ENCODE results near the gene CLIC4. TPM values are rescaled to one million over a fixed set of nuclear protein-coding genes. Genes with fewer than 3 reads are reported as not detected.

The CLIC4 gene
- total and polyA plus RNA-seq, 11 donors, result 111 to 917 (median 387) TPM

DNA sequence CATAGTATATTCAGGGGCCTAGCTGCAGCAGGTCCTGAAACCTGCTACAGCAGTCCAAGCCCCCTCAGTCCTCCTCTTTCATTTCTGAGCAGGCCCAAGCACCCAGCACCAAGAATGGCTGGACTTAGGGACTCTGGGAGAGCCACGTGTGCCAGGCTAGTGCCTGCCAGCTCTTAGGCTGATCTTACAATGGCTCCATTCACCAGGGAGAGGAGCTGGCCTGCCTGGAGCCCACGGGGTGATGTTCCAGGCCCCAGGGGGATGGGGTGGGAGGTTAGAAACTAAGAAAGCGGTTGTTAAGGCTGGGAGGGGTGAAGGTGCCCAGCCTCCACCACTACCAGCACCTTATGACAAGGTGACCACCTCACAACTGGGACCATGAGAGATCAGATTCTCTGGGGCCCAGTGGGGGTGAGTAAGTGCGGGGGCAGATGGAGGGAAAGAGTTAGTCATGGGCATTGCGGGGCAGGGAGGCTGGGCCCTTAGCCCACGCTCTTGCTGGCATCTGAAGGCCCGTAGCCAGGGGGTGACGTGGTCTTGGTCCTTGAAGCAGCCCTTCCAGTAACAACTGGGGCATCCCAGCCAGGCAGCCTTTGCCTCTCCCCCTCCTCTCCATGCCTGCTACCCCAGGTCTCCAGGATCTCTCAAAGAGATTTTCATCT, 30.3 kb upstream of the CLIC4 start:
- H3K27ac ChIP-seq, result peak overlapping the region in 1 of 12 donors; percentile 17
- no peaks in the 10 kb centered on the region for H3K36me3 ChIP-seq
- DNase-seq, result no peak
- peaks cover 0 to 41% (median 16%) of the 10 kb centered on the region in 12 donors for H3K4me1 ChIP-seq
- ATAC-seq, result no peak
- intact Hi-C loops (cut with DNase I), result no loop called here
- no peaks in the 10 kb centered on the region for H3K9me3 ChIP-seq
- H3K4me3 ChIP-seq, result no peak overlapping the region
- no peaks in the 10 kb centered on the region for H3K27me3 ChIP-seq
- no peak for TF ChIP-seq POLR2A (IDR thresholded peaks at IDR 0.05)
- TF ChIP-seq, protein P1, sequence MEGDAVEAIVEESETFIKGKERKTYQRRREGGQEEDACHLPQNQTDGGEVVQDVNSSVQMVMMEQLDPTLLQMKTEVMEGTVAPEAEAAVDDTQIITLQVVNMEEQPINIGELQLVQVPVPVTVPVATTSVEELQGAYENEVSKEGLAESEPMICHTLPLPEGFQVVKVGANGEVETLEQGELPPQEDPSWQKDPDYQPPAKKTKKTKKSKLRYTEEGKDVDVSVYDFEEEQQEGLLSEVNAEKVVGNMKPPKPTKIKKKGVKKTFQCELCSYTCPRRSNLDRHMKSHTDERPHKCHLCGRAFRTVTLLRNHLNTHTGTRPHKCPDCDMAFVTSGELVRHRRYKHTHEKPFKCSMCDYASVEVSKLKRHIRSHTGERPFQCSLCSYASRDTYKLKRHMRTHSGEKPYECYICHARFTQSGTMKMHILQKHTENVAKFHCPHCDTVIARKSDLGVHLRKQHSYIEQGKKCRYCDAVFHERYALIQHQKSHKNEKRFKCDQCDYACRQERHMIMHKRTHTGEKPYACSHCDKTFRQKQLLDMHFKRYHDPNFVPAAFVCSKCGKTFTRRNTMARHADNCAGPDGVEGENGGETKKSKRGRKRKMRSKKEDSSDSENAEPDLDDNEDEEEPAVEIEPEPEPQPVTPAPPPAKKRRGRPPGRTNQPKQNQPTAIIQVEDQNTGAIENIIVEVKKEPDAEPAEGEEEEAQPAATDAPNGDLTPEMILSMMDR (IDR thresholded peaks at IDR 0.05), result no peak
- 93 to 96% (median 95%) methylated on average over 8 of the region's 8 CpGs for WGBS, 4 donors

DNA sequence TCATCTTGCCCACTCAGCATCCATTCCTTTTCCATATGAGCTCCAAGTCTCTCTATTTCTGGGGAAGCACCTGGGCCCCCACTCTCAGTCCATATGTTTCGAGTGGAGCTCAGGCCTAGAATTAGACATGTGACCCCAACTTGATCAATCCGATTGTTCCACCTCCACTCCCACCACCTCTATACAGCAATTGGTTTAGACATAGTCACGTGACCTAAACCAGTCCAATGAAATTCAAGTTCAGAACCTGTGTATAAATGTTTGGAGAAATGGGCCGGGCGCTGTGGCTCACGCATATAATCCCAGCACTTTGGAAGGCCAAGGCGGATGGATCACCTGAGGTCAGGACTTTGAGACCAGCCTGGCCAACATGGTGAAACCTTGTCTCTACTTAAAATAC, 29.6 kb upstream of the CLIC4 start:
- intact Hi-C loops (cut with DNase I), result no loop called here
- Histone ChIP-seq H3K36me3 (no peaks in the 10 kb centered on the region), H3K27me3 (no peaks in the 10 kb centered on the region), H3K4me3 (no peak overlapping the region), H3K9me3 (no peaks in the 10 kb centered on the region), H3K27ac (no peak overlapping the region), H3K4me1 (peaks cover 0 to 41% (median 22%) of the 10 kb centered on the region in 12 donors)
- TF ChIP-seq, protein P1 (IDR thresholded peaks at IDR 0.05), result no peak
- TF ChIP-seq POLR2A (IDR thresholded peaks at IDR 0.05), result no peak
- DNase-seq, result no peak
- no peak for ATAC-seq
- 97 to 99% (median 99%) methylated on average over 7 of the region's 7 CpGs for WGBS, 4 donors

DNA sequence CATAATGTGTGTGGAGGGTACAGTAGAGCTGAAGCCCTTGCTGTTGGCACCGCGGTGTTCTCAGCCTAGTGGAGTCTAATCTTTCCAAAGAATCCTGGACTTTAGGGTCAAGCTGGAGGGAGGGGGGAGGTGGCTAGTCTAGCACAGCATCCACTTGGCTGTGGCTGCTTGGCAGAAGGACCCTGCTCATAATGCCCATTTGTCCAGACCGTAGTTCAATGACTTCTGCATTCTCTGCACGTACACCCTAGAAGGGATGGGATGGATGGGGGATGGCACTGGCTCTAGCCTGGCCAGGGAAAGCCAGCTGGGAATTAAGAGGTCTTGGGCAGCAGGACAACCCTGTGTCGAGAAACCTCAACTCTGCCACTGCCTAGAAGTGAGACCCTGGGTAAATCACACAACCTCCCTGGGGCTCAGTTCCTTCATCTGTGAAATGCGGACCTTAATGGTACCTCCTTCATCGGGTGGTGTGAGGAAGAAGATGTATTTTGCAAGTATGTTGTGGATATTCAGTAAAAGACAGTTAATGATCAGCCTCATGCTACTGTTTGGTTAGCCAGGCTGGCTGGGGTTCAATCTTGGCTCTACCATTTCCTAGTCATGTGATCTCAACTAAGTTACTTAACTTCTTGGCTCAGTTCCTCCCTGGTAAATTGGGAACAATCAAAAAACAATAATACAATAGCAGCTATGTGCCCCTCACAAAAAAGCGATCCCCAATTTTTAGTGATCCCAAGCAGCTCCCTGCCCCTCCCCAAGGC, 27.2 kb upstream of the CLIC4 start:
- Histone ChIP-seq H3K4me1 (peaks cover 0 to 48% (median 27%) of the 10 kb centered on the region in 12 donors), H3K4me3 (no peak overlapping the region), H3K27me3 (no peaks in the 10 kb centered on the region), H3K9me3 (no peaks in the 10 kb centered on the region), H3K27ac (peak overlapping the region in 9 of 12 donors; percentile 24 to 90 (median 52)), H3K36me3 (no peaks in the 10 kb centered on the region)
- ATAC-seq (no peak), DNase-seq (no peak)
- intact Hi-C loops (cut with DNase I), result no loop called here
- WGBS, 4 donors, result 87 to 93% (median 91%) methylated on average over 8 of the region's 8 CpGs
- TF ChIP-seq POLR2A (IDR thresholded peaks at IDR 0.05), result no peak
- TF ChIP-seq, protein P1 (IDR thresholded peaks at IDR 0.05), result no peak

DNA sequence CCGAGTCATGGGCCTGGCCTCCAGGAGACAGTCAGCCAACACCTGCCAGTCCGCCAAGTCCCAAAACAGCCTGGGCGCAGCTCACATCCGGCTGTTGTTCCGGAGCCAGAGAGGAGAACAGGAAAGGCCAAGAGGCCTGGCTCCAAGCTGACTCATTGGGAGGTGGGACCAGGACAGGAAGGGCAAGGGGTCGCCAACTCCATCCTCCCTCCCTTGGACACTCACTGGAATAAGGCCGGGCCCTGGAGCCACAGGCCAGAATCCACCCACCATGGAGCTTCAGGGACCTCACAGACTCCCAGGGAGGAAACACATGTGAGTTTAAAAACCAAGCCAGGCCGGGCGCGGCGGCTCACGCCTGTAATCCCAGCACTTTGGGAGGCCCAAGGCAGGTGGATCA, 25.1 kb upstream of the CLIC4 start:
- peak; percentile 84 to 97 (median 96) for ATAC-seq
- intact Hi-C loops (cut with DNase I), result loop anchor here in 1 of 10 donors (2.0 kb wide), 1 partner anchor 25 kb away; the partner anchor contains the start of gene CLIC4
- H3K27ac ChIP-seq, result peak overlapping the region; percentile 48 to 90 (median 76)
- H3K4me3 ChIP-seq, result no peak overlapping the region
- no peaks in the 10 kb centered on the region for H3K36me3 ChIP-seq
- TF ChIP-seq POLR2A (IDR thresholded peaks at IDR 0.05), result no peak
- TF ChIP-seq, protein P1 (IDR thresholded peaks at IDR 0.05), result no peak
- WGBS, 4 donors, result 33 to 54% (median 40%) methylated on average over 10 to 12 of the region's 12 CpGs
- no peaks in the 10 kb centered on the region for H3K27me3 ChIP-seq
- peaks cover 0 to 60% (median 37%) of the 10 kb centered on the region in 12 donors for H3K4me1 ChIP-seq
- DNase-seq, result peak; percentile 91 to 97 (median 94)
- no peaks in the 10 kb centered on the region for H3K9me3 ChIP-seq
